ENCODE data around the gene C1QTNF8. TPM values are rescaled to one million over a fixed set of nuclear protein-coding genes. Genes with fewer than 3 reads are reported as not detected.

Gene C1QTNF8
- total and polyA plus RNA-seq, 2 of the 8 experiments (the other 6 are each of a cell fraction or from before 2014, with no cell fraction given): not detected

DNA sequence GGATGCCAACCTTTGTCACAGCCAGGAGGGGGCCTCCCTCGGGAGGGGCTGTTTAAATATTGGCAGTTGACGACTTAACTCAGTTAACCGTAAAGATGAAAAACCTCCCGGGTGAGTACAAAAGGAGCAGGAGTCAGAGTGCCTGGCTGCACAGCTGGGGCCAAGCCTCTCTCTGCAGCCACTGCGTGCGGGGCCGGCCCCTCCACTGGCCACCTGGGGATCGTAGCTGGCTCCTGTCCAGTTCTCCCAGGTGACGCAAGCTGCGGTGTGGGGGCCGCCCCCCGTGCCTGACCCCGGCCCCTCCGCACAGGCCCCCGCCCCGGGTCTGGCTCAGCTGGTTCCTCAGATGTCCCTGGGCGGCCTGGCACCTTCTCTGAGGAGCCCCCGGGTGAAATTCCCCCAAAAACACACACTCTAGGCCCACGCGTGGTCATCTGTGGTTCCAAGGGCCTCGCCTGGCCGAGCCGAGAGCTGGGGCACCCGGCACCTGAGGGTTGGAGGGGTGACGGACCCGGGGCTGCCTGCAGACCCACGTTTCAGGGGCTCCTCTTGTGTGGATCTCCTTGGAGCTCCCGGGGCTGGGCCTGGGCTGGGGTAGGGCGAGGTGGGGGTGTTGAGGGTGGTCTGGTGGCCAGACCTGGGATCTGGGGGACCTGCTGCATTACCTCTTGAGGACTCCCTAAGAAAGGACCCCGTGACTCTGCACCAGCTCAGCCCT is 49.5 kb upstream of the C1QTNF8 start (continued):
- TF ChIP-seq RXRA (IDR thresholded peaks at IDR 0.05; ENCODE audit: insufficient read depth, low read depth, low read length) (no peak), SP1 (IDR thresholded peaks at IDR 0.05; ENCODE audit: low read depth, low read length) (no peak)

Measured in H1 (cell line).